ENCODE measurements around the gene IPO11. TPM values are rescaled to one million over a fixed set of nuclear protein-coding genes. Genes with fewer than 3 reads are reported as not detected.

Gene IPO11
- total RNA-seq, 6 experiments from 2014 or later = 33.4 to 43.3 (median 38.4) TPM

- no peak for DNase-seq
- Mint-ChIP-seq H3K27ac (0 out of 2 replicates have a peak overlapping the region, but pooled peaks have one; percentile 13), H3K9me3 (no peaks in the 10 kb centered on the region), H3K4me1 (ENCODE audit: low read depth) (peaks cover 10% of the 10 kb centered on the region), H3K36me3 (ENCODE audit: low read depth) (peaks cover 11% of the 10 kb centered on the region), H3K27me3 (ENCODE audit: insufficient read depth) (no peaks in the 10 kb centered on the region), H3K4me3 (no peak overlapping the region)
- no peak for TF ChIP-seq CTCF (IDR thresholded peaks at IDR 0.05)
These were observed 25.7 kb upstream of the IPO11 start for GRCh38 chr5:62386824-62387223.

GRCh38 chr5:62395210-62395950 is 17.2 kb upstream of the IPO11 start:
- H3K9me3 Mint-ChIP-seq = no peaks in the 10 kb centered on the region
- TF ChIP-seq CTCF (IDR thresholded peaks at IDR 0.05) = no peak
- H3K27ac Mint-ChIP-seq = peak overlapping the region; percentile 76
- peaks cover 32% of the 10 kb centered on the region for H3K36me3 Mint-ChIP-seq (ENCODE audit: low read depth)
- peaks cover 14% of the 10 kb centered on the region for H3K4me1 Mint-ChIP-seq (ENCODE audit: low read depth)
- peaks cover 4% of the 10 kb centered on the region; the same call in 1 of the 2 replicates for H3K27me3 Mint-ChIP-seq (ENCODE audit: insufficient read depth)
- no peak overlapping the region; the same call in 1 of the 2 replicates for H3K4me3 Mint-ChIP-seq
- DNase-seq = peak; percentile 41

GRCh38 chr5:62403411-62404250 is 8.9 kb upstream of the IPO11 start, which contains the start of gene DIMT1:
Gene DIMT1 (minus strand): TSS chr5:62403905. CDS start chr5:62403772, 133 bp downstream.
- Mint-ChIP-seq H3K27me3 (ENCODE audit: insufficient read depth) (peaks cover 1% of the 10 kb centered on the region; the same call in 1 of the 2 replicates), H3K27ac (peak within 1 kb of the TSS; percentile 98), H3K9me3 (no peaks in the 10 kb centered on the region), H3K4me1 (ENCODE audit: low read depth) (peaks cover 26% of the 10 kb centered on the region), H3K36me3 (ENCODE audit: low read depth) (peaks cover 12% of the 10 kb centered on the region), H3K4me3 (peak within 1 kb of the TSS; percentile 91)
- no peak for TF ChIP-seq CTCF (IDR thresholded peaks at IDR 0.05)
- peak; percentile 98 for DNase-seq

GRCh38 chr5:62413711-62414110 is 1.1 kb downstream of the IPO11 start:
- H3K4me3 Mint-ChIP-seq = peak overlapping the region; percentile 88
- no peak for TF ChIP-seq CTCF (IDR thresholded peaks at IDR 0.05)
- peak overlapping the region; percentile 97 for H3K27ac Mint-ChIP-seq
- DNase-seq = no peak
- peaks cover 17% of the 10 kb centered on the region for H3K4me1 Mint-ChIP-seq (ENCODE audit: low read depth)
- H3K36me3 Mint-ChIP-seq (ENCODE audit: low read depth) = no peaks in the 10 kb centered on the region
- no peaks in the 10 kb centered on the region for H3K27me3 Mint-ChIP-seq (ENCODE audit: insufficient read depth)
- no peaks in the 10 kb centered on the region for H3K9me3 Mint-ChIP-seq

- Mint-ChIP-seq H3K4me3 (no peak overlapping the region), H3K27ac (no peak overlapping the region), H3K36me3 (ENCODE audit: low read depth) (no peaks in the 10 kb centered on the region), H3K9me3 (no peaks in the 10 kb centered on the region), H3K27me3 (ENCODE audit: insufficient read depth) (no peaks in the 10 kb centered on the region), H3K4me1 (ENCODE audit: low read depth) (peaks cover 10% of the 10 kb centered on the region)
- DNase-seq = no peak
- no peak for TF ChIP-seq CTCF (IDR thresholded peaks at IDR 0.05)
These were observed 6.0 kb downstream of the IPO11 start for GRCh38 chr5:62418462-62419076.

All from HFFc6 (cell line).